ENCODE results near the gene HOXC5. TPM values are rescaled to one million over a fixed set of nuclear protein-coding genes. Genes with fewer than 3 reads are reported as not detected.

The HOXC5 gene
- total and polyA plus RNA-seq, 12 donors: 0.01 TPM; not detected in 11

DNA sequence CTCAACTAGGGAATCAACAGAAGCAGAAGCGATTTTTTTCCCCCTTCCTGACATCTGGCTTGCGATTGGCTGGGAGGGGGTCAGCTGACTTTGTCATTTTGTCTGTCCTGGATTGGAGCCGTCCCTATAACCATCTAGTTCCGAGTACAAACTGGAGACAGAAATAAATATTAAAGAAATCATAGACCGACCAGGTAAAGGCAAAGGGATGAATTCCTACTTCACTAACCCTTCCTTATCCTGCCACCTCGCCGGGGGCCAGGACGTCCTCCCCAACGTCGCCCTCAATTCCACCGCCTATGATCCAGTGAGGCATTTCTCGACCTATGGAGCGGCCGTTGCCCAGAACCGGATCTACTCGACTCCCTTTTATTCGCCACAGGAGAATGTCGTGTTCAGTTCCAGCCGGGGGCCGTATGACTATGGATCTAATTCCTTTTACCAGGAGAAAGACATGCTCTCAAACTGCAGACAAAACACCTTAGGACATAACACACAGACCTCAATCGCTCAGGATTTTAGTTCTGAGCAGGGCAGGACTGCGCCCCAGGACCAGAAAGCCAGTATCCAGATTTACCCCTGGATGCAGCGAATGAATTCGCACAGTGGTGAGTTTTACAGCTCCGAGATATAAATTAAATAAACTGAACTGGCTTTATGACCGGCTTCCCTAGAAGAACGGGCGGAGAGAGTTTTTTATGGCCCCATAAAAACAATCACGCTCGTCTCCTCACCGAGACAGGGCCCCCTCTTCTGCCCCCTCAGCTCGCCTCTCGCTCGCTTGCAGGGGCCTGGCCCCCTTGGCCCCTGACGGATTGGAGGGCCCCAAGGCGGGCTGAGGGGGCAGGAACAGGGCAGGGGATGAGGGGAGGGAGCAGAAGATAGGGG, 4.3 kb upstream of the HOXC5 start, which contains the start of gene HOXC6:
HOXC6 (plus strand) TSS at position 127 of the 888 bp plus-strand sequence; CDS start at position 209, 82 bp downstream.
- ATAC-seq (no peak), DNase-seq (no peak)
- intact Hi-C loops (cut with DNase I): no loop called here
- H3K4me1 ChIP-seq: peaks cover 1 to 23% (median 5%) of the 10 kb centered on the region in 9 donors
- H3K9me3 ChIP-seq: peaks cover 0 to 6% (median 0%) of the 10 kb centered on the region in 11 donors
- H3K27ac ChIP-seq: no peak within 1 kb of the TSS
- WGBS, 2 donors: 8% methylated on average over 36 of the region's 36 CpGs
- no peak for TF ChIP-seq CTCF (IDR thresholded peaks at IDR 0.05)
- peak within 1 kb of the TSS in 2 of 10 donors; percentile 10 to 12 for H3K4me3 ChIP-seq
- no peaks in the 10 kb centered on the region for H3K36me3 ChIP-seq
- peaks cover 66 to 100% (median 100%) of the 10 kb centered on the region in 7 donors for H3K27me3 ChIP-seq

- WGBS, 2 donors: 20 to 24% methylated on average over 53 of the region's 53 CpGs
- H3K9me3 ChIP-seq: peaks cover 0 to 6% (median 0%) of the 10 kb centered on the region in 11 donors
- intact Hi-C loops (cut with DNase I): loop anchor here in 1 of 10 donors (5.0 kb wide), 2 partner anchors 32 to 163 kb away; no protein-coding TSS in a partner anchor
- no peak for TF ChIP-seq CTCF (IDR thresholded peaks at IDR 0.05)
- no peaks in the 10 kb centered on the region for H3K36me3 ChIP-seq
- no peak overlapping the region for H3K4me3 ChIP-seq
- peaks cover 3 to 34% (median 12%) of the 10 kb centered on the region in 9 donors for H3K4me1 ChIP-seq
- ATAC-seq (no peak), DNase-seq (no peak)
- peaks cover 66 to 100% (median 100%) of the 10 kb centered on the region in 7 donors for H3K27me3 ChIP-seq
- H3K27ac ChIP-seq: no peak overlapping the region
These were observed 3.1 kb upstream of the HOXC5 start for GRCh38 chr12:54029529-54030441.

GRCh38 chr12:54030442-54030801, 2.4 kb upstream of the HOXC5 start:
- 39 to 46% methylated on average over 7 of the region's 7 CpGs for WGBS, 2 donors
- DNase-seq (no peak), ATAC-seq (no peak)
- Histone ChIP-seq H3K4me3 (peak overlapping the region in 1 of 10 donors; percentile 33), H3K27me3 (peaks cover 71 to 100% (median 100%) of the 10 kb centered on the region in 7 donors), H3K4me1 (peaks cover 3 to 34% (median 12%) of the 10 kb centered on the region in 9 donors), H3K36me3 (no peaks in the 10 kb centered on the region), H3K27ac (no peak overlapping the region), H3K9me3 (peaks cover 0 to 6% (median 0%) of the 10 kb centered on the region in 11 donors)
- intact Hi-C loops (cut with DNase I): loop anchor here in 1 of 10 donors (5.0 kb wide), 2 partner anchors 33 to 162 kb away; no protein-coding TSS in a partner anchor
- no peak for TF ChIP-seq CTCF (IDR thresholded peaks at IDR 0.05)
